Measurements from ENCODE around the gene SCARB1. TPM values are rescaled to one million over a fixed set of nuclear protein-coding genes. Genes with fewer than 3 reads are reported as not detected.
A peak's percentile ranks its signal among the peaks of the same experiment; 100 is the strongest.

Gene SCARB1
- total and polyA plus RNA-seq, 2 of the 13 experiments (the other 11 are each of a cell fraction or from before 2014, with no cell fraction given), result 63.4 to 160 TPM

GRCh38 chr12:124842800-124843510 is 20.7 kb downstream of the SCARB1 start (continued):
- TF ChIP-seq ZNF687 (CRISPR knock-in tag; IDR thresholded peaks at IDR 0.05) (peak; percentile 9; the same call in 1 of the 2 replicates), ZNF710 (CRISPR knock-in tag; IDR thresholded peaks at IDR 0.05; ENCODE audit: borderline replicate concordance) (no peak), NBN (conservative IDR thresholded peaks at IDR 0.05) (no peak), ZNF12 (CRISPR knock-in tag; IDR thresholded peaks at IDR 0.05) (no peak), HINFP (CRISPR knock-in tag; IDR thresholded peaks at IDR 0.05; ENCODE audit: low read depth) (no peak), ZNF432 (CRISPR knock-in tag; IDR thresholded peaks at IDR 0.05; ENCODE audit: borderline replicate concordance) (no peak), ELF1 (CRISPR knock-in tag; IDR thresholded peaks at IDR 0.05) (no peak), PRDM4 (CRISPR knock-in tag; IDR thresholded peaks at IDR 0.05; ENCODE audit: borderline replicate concordance) (no peak), SP4 (CRISPR knock-in tag; IDR thresholded peaks at IDR 0.05) (0 out of 2 replicates have a peak, but pooled peaks have one; percentile 25), CSRNP1 (CRISPR knock-in tag; IDR thresholded peaks at IDR 0.05) (no peak), TCF7 (IDR thresholded peaks at IDR 0.05; ENCODE audit: low read depth) (no peak), ZNF263 (CRISPR knock-in tag; IDR thresholded peaks at IDR 0.05) (no peak), TBX2 (CRISPR knock-in tag; IDR thresholded peaks at IDR 0.05; ENCODE audit: borderline replicate concordance) (0 out of 2 replicates have a peak, but pooled peaks have one; percentile 24), ZNF614 (CRISPR knock-in tag; IDR thresholded peaks at IDR 0.05; ENCODE audit: borderline replicate concordance) (no peak), ZNF550 (CRISPR knock-in tag; IDR thresholded peaks at IDR 0.05; ENCODE audit: borderline replicate concordance) (no peak)
